Mammary epithelial cell (primary cell): ENCODE results near the gene TUSC2.

ENCODE experiments used
- EZH2 ChIP-seq: IDR thresholded peaks from 2 replicates; pipeline ENCODE4 v1.6.1; 2012; ENCODE audit warnings: low read length, inconsistent platforms, borderline replicate concordance
- TF ChIP-seq, protein P1 (sequence below), 2 donors: IDR thresholded peaks in 1 of 2; conservative IDR thresholded peaks in 1 of 2; 2 replicates each; pipeline ENCODE4 v1.5.1; 2011 to 2012; ENCODE audit warnings: inconsistent platforms in 2 of 2, low read length in 2 of 2, mild to moderate bottlenecking in 2 of 2, control low read depth in 1 of 2, low read depth in 1 of 2; ENCODE audit not compliant: insufficient read depth in 1 of 2; ENCODE audit errors: extremely low read depth in 1 of 2

- TF ChIP-seq, protein P1, sequence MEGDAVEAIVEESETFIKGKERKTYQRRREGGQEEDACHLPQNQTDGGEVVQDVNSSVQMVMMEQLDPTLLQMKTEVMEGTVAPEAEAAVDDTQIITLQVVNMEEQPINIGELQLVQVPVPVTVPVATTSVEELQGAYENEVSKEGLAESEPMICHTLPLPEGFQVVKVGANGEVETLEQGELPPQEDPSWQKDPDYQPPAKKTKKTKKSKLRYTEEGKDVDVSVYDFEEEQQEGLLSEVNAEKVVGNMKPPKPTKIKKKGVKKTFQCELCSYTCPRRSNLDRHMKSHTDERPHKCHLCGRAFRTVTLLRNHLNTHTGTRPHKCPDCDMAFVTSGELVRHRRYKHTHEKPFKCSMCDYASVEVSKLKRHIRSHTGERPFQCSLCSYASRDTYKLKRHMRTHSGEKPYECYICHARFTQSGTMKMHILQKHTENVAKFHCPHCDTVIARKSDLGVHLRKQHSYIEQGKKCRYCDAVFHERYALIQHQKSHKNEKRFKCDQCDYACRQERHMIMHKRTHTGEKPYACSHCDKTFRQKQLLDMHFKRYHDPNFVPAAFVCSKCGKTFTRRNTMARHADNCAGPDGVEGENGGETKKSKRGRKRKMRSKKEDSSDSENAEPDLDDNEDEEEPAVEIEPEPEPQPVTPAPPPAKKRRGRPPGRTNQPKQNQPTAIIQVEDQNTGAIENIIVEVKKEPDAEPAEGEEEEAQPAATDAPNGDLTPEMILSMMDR (conservative IDR thresholded peaks at IDR 0.05 in 1 of 2, IDR thresholded peaks at IDR 0.05 in 1 of 2; ENCODE audit: extremely low read depth in 1 of 2, insufficient read depth in 1 of 2, low read depth in 1 of 2, low read length in 2 of 2) = no peak
- no peak for TF ChIP-seq EZH2
Observed at GRCh38 chr3:50337175-50337861, 9.3 kb upstream of the TUSC2 start.
